GM23248 (cell line): Measurements from ENCODE around the gene TM4SF1. TPM values are rescaled to one million over a fixed set of nuclear protein-coding genes. Genes with fewer than 3 reads are reported as not detected.

ENCODE experiments used
- DNase-seq: peaks from one replicate; pipeline ENCODE4 v3.0.0-alpha.2; 2015
- H2AFZ ChIP-seq: fragments of 200-600 bp; sonication (generic); 2 replicates; pipeline ENCODE4 v1.6.1; 2016; ENCODE audit warnings: antibody characterized with exemption
- H3F3A ChIP-seq: fragments of 200-600 bp; sonication (generic); 2 replicates; pipeline ENCODE4 v1.6.1; 2016; ENCODE audit warnings: mild to moderate bottlenecking, antibody characterized with exemption, mixed run types; ENCODE audit not compliant: insufficient read depth
- H3K27ac ChIP-seq: fragments of 200-600 bp; sonication (generic); 2 replicates; pipeline ENCODE4 v1.5.1; 2016; ENCODE audit warnings: mild to moderate bottlenecking
- H3K27me3 ChIP-seq: fragments of 200-600 bp; sonication (generic); replicated peaks from 2 replicates; pipeline ENCODE4 v1.6.1; 2016; ENCODE audit warnings: mild to moderate bottlenecking; ENCODE audit not compliant: insufficient read depth
- H3K36me3 ChIP-seq: fragments of 200-600 bp; sonication (generic); 2 replicates; pipeline ENCODE4 v1.6.1; 2016; ENCODE audit warnings: low read depth, mild to moderate bottlenecking
- H3K4me1 ChIP-seq: fragments of 200-600 bp; sonication (generic); 2 replicates; pipeline ENCODE4 v1.6.1; 2016; ENCODE audit warnings: mild to moderate bottlenecking; ENCODE audit not compliant: insufficient read depth
- H3K4me2 ChIP-seq: fragments of 200-600 bp; sonication (generic); one replicate; pipeline ENCODE4 v1.6.1; 2016; ENCODE audit warnings: mild to moderate bottlenecking; ENCODE audit not compliant: unreplicated experiment
- H3K4me3 ChIP-seq: fragments of 200-600 bp; sonication (generic); 2 replicates; pipeline ENCODE4 v1.5.1; 2016; ENCODE audit warnings: mild to moderate bottlenecking
- H3K79me2 ChIP-seq: fragments of 200-600 bp; sonication (generic); 2 replicates; pipeline ENCODE4 v1.6.1; 2016; ENCODE audit warnings: mild to moderate bottlenecking; ENCODE audit not compliant: insufficient read depth
- H3K9ac ChIP-seq: fragments of 200-600 bp; sonication (generic); 2 replicates; pipeline ENCODE4 v1.6.1; 2016; ENCODE audit warnings: mild to moderate bottlenecking
- H3K9me2 ChIP-seq: fragments of 200-600 bp; sonication (generic); 2 replicates; pipeline ENCODE4 v1.6.1; 2016; ENCODE audit warnings: mixed run types, mild to moderate bottlenecking, moderate library complexity; ENCODE audit not compliant: insufficient read depth
- H3K9me3 ChIP-seq: fragments of 200-600 bp; sonication (generic); one replicate; pipeline ENCODE4 v1.6.1; 2017; ENCODE audit warnings: low read depth
- H4K20me1 ChIP-seq: fragments of 200-600 bp; sonication (generic); 2 replicates; pipeline ENCODE4 v1.6.0; 2016; ENCODE audit not compliant: insufficient read depth
- EZH2 ChIP-seq: fragments of 200-600 bp; sonication (generic); IDR thresholded peaks from 2 replicates; pipeline ENCODE4 v1.6.1; 2018; ENCODE audit warnings: antibody characterized with exemption, mild to moderate bottlenecking; ENCODE audit not compliant: insufficient read depth, poor library complexity, severe bottlenecking
- EZH2phosphoT487 ChIP-seq: fragments of 200-600 bp; sonication (generic); IDR thresholded peaks from 2 replicates; pipeline ENCODE4 v1.6.1; 2018; ENCODE audit warnings: antibody characterized with exemption, moderate library complexity, mild to moderate bottlenecking, low read depth; ENCODE audit not compliant: insufficient read depth
- WGBS, 2 experiments: methylation state at CpG; one replicate each; pipeline ENCODE4 v1.1.6; 2015 to 2017; ENCODE audit warnings: low lambda C conversion rate in 2 of 2, low coverage in 1 of 2; ENCODE audit errors: missing lambda C conversion rate in 2 of 2; 5-methylcytosine and 5-hydroxymethylcytosine counted together
- in situ Hi-C: fragments of 300-500 bp; cut with MboI; formaldehyde crosslinking; loops from 2 replicates; pipeline ENCODE4 v1.15.0; 2020
- polyA plus RNA-seq: library from polyadenylated mRNA; unstranded; fragments of >200 nt; fragmentation: Nextera tagmentation; extraction: Ambion mirVana; gene quantifications from 2 replicates; pipeline ENCODE4 v1.2.1, GENCODE V29; 2016
- total RNA-seq: library from RNA; depleted of rRNA; stranded (reverse); fragments of >200 nt; shearing (Covaris generic); gene quantifications from 2 replicates; pipeline ENCODE4 v1.2.3, GENCODE V29; 2014

Gene TM4SF1
- total and polyA plus RNA-seq, 2 experiments from 2014 or later: 10.5 to 10.7 TPM

GRCh38 chr3:149330609-149331331, 46.7 kb downstream of the TM4SF1 start:
- TF ChIP-seq EZH2 (no peak), EZH2phosphoT487 (no peak)
- Histone ChIP-seq H3K9me2 (no peaks in the 10 kb centered on the region), H3K9me3 (no peaks in the 10 kb centered on the region), H3K27me3 (no peaks in the 10 kb centered on the region), H3K36me3 (no peaks in the 10 kb centered on the region), H4K20me1 (no peaks in the 10 kb centered on the region), H2AFZ (no peak overlapping the region), H3K27ac (no peak overlapping the region), H3K79me2 (no peaks in the 10 kb centered on the region), H3K4me3 (no peak overlapping the region), H3K4me1 (peaks cover 12% of the 10 kb centered on the region), H3F3A (no peaks in the 10 kb centered on the region; the same call in 1 of the 2 replicates), H3K9ac (no peak overlapping the region), H3K4me2 (no peak overlapping the region)
- WGBS, 2 experiments: 95 to 98% methylated on average over 2 of the region's 2 CpGs
- DNase-seq: peak; percentile 52
- in situ Hi-C loops: no loop called here

GRCh38 chr3:149327156-149327555, 50.3 kb downstream of the TM4SF1 start:
- Histone ChIP-seq H3K27ac (no peak overlapping the region), H3K79me2 (no peaks in the 10 kb centered on the region), H3K4me3 (no peak overlapping the region), H3K9me2 (no peaks in the 10 kb centered on the region), H3K36me3 (no peaks in the 10 kb centered on the region), H3K9ac (no peak overlapping the region), H3K4me2 (no peak overlapping the region), H4K20me1 (no peaks in the 10 kb centered on the region), H3K4me1 (peaks cover 2% of the 10 kb centered on the region), H3K27me3 (no peaks in the 10 kb centered on the region), H3F3A (no peaks in the 10 kb centered on the region; the same call in 1 of the 2 replicates), H3K9me3 (no peaks in the 10 kb centered on the region), H2AFZ (no peak overlapping the region)
- TF ChIP-seq EZH2phosphoT487: no peak
- TF ChIP-seq EZH2: no peak
- DNase-seq: no peak
- in situ Hi-C loops: no loop called here
- 90 to 96% methylated on average over 2 of the region's 2 CpGs for WGBS, 2 experiments

GRCh38 chr3:149325581-149325980, 51.9 kb downstream of the TM4SF1 start:
- Histone ChIP-seq H3K36me3 (no peaks in the 10 kb centered on the region), H3K9me3 (no peaks in the 10 kb centered on the region), H2AFZ (no peak overlapping the region), H3K9me2 (no peaks in the 10 kb centered on the region), H4K20me1 (no peaks in the 10 kb centered on the region), H3K4me1 (no peaks in the 10 kb centered on the region), H3K27ac (no peak overlapping the region), H3K9ac (no peak overlapping the region), H3K27me3 (no peaks in the 10 kb centered on the region), H3K79me2 (no peaks in the 10 kb centered on the region), H3K4me3 (no peak overlapping the region), H3K4me2 (no peak overlapping the region), H3F3A (no peaks in the 10 kb centered on the region; the same call in 1 of the 2 replicates)
- DNase-seq: no peak
- in situ Hi-C loops: no loop called here
- no peak for TF ChIP-seq EZH2
- no peak for TF ChIP-seq EZH2phosphoT487

- TF ChIP-seq EZH2 (no peak), EZH2phosphoT487 (no peak)
- DNase-seq: no peak
- no peaks in the 10 kb centered on the region for H3K9me3 ChIP-seq
- no peak overlapping the region for H3K4me3 ChIP-seq
- H3K27ac ChIP-seq: no peak overlapping the region
- in situ Hi-C loops: no loop called here
- H3F3A ChIP-seq: no peaks in the 10 kb centered on the region
- H2AFZ ChIP-seq: no peak overlapping the region
- H3K9ac ChIP-seq: no peak overlapping the region
- H3K4me2 ChIP-seq: no peak overlapping the region
- H4K20me1 ChIP-seq: no peaks in the 10 kb centered on the region
- no peaks in the 10 kb centered on the region for H3K9me2 ChIP-seq
- H3K27me3 ChIP-seq: no peaks in the 10 kb centered on the region
- no peaks in the 10 kb centered on the region for H3K79me2 ChIP-seq
- H3K4me1 ChIP-seq: no peaks in the 10 kb centered on the region
- H3K36me3 ChIP-seq: no peaks in the 10 kb centered on the region
Measured at GRCh38 chr3:149324332-149324731, 53.1 kb downstream of the TM4SF1 start.

- no peaks in the 10 kb centered on the region for H3K36me3 ChIP-seq
- H3K27ac ChIP-seq: no peak overlapping the region
- H3F3A ChIP-seq: peaks cover under 1% of the 10 kb centered on the region; the same call in 1 of the 2 replicates
- no peaks in the 10 kb centered on the region for H3K9me3 ChIP-seq
- no peak overlapping the region for H3K4me2 ChIP-seq
- H3K79me2 ChIP-seq: no peaks in the 10 kb centered on the region
- DNase-seq: no peak
- no peaks in the 10 kb centered on the region for H3K9me2 ChIP-seq
- in situ Hi-C loops: no loop called here
- no peaks in the 10 kb centered on the region for H4K20me1 ChIP-seq
- peaks cover 4% of the 10 kb centered on the region for H3K4me1 ChIP-seq
- TF ChIP-seq EZH2: no peak
- TF ChIP-seq EZH2phosphoT487: no peak
- H3K9ac ChIP-seq: no peak overlapping the region
- no peak overlapping the region for H3K4me3 ChIP-seq
- 69 to 71% methylated on average over 2 of the region's 2 CpGs for WGBS, 2 experiments
- no peaks in the 10 kb centered on the region for H3K27me3 ChIP-seq
- H2AFZ ChIP-seq: no peak overlapping the region
Measured at GRCh38 chr3:149321640-149322039, 55.8 kb downstream of the TM4SF1 start.
